Measurements from ENCODE around the gene SFTA2. TPM values are rescaled to one million over a fixed set of nuclear protein-coding genes. Genes with fewer than 3 reads are reported as not detected.

SFTA2 gene
- total and polyA plus RNA-seq, 9 of the 15 experiments (the other 6 are each of a cell fraction or from before 2014, with no cell fraction given) = not detected

GRCh38 chr6:30901436-30901835 lies 30.5 kb downstream of the SFTA2 start:
- no peaks in the 10 kb centered on the region for H3K9me3 ChIP-seq (replicated peaks; ENCODE audit: control insufficient read depth, insufficient read depth, low read depth, low read length)
- CTCF ChIA-PET (ENCODE audit: low intra/inter-chr PET ratio) = no interaction called here
- no peaks in the 10 kb centered on the region for H4K20me1 ChIP-seq (replicated peaks; ENCODE audit: control insufficient read depth, insufficient read depth, low read length)
- H3K36me3 ChIP-seq (ENCODE audit: control insufficient read depth, insufficient read depth, low read length) = peaks cover 32% of the 10 kb centered on the region; the same call in 2 of the 3 replicates
- TF ChIP-seq GABPB2 (CRISPR knock-in tag; conservative IDR thresholded peaks at IDR 0.05) (no peak), TOE1 (IDR thresholded peaks at IDR 0.05; ENCODE audit: borderline replicate concordance) (no peak), TOE1 (CRISPR knock-in tag; IDR thresholded peaks at IDR 0.05; ENCODE audit: borderline replicate concordance, low read depth) (no peak), HDAC2 (IDR thresholded peaks at IDR 0.05) (no peak), IRF1 (CRISPR knock-in tag; IDR thresholded peaks at IDR 0.05; ENCODE audit: borderline replicate concordance) (no peak), RBM22 (IDR thresholded peaks at IDR 0.05; ENCODE audit: low read depth, low read length, poor library complexity, severe bottlenecking) (no peak), CEBPB (tag; IDR thresholded peaks at IDR 0.05) (peak; percentile 73), DPF2 (IDR thresholded peaks at IDR 0.05) (no peak), ATF3 (IDR thresholded peaks at IDR 0.05) (peak; percentile 80), ATF3 (CRISPR knock-in tag; conservative IDR thresholded peaks at IDR 0.05) (no peak), MYNN (IDR thresholded peaks at IDR 0.05) (no peak), MYNN (CRISPR knock-in tag; IDR thresholded peaks at IDR 0.05) (no peak), SRSF1 (IDR thresholded peaks at IDR 0.05; ENCODE audit: low read depth, low read length) (no peak), HDAC6 (IDR thresholded peaks at IDR 0.05; ENCODE audit: low read depth, low read length) (no peak), CEBPG (CRISPR knock-in tag; IDR thresholded peaks at IDR 0.05) (peak; percentile 78), CEBPG (tag; conservative IDR thresholded peaks at IDR 0.05 in 1 of 2, IDR thresholded peaks at IDR 0.05 in 1 of 2) (peak in 1 of 2 experiments; percentile 72; a peak in 3 of 4 replicates), TEAD2 (tag; IDR thresholded peaks at IDR 0.05) (no peak), ZSCAN29 (IDR thresholded peaks at IDR 0.05) (no peak), HINFP (tag; conservative IDR thresholded peaks at IDR 0.05; ENCODE audit: low read depth) (no peak), ZNF24 (IDR thresholded peaks at IDR 0.05) (no peak)
- H3K4me3 ChIP-seq = no peak overlapping the region
- no peak for DNase-seq (ENCODE audit: extremely low read depth in 1 of 4, low spot score in 3 of 4)
- POLR2A ChIA-PET = interaction anchor here (1.6 to 2.2 kb wide), 2 partner anchors 17 to 28 kb away, joined by 5 to 6 read pairs; partner anchors contain the start of gene DDR1
- H3K79me2 ChIP-seq (ENCODE audit: control insufficient read depth, insufficient read depth, low read length) = no peaks in the 10 kb centered on the region
- in situ Hi-C loops (cut with MboI) (no loop called here), intact Hi-C loops (cut with micrococcal nuclease) (no loop called here)
- H3K27me3 ChIP-seq (ENCODE audit: control insufficient read depth in 2 of 2, insufficient read depth in 2 of 2, low read length in 2 of 2) = no peaks in the 10 kb centered on the region
- FAIRE-seq = peak; percentile 44
- H3K9ac ChIP-seq (ENCODE audit: insufficient read depth in 1 of 2, low read depth in 2 of 2, low read length in 2 of 2) = no peak overlapping the region
- H3K9me1 ChIP-seq (ENCODE audit: control insufficient read depth, insufficient read depth, low read length) = no peaks in the 10 kb centered on the region
- no TSS peak for BruUV-seq (replicated peaks)
- no peak for ATAC-seq
- no peak overlapping the region for H2AFZ ChIP-seq (ENCODE audit: low read depth, low read length)
- H3K4me2 ChIP-seq (ENCODE audit: insufficient read depth, low read length) = no peak overlapping the region
- peaks cover 0 to 6% of the 10 kb centered on the region in 2 experiments; a peak in 1 of 5 replicates for H3K4me1 ChIP-seq (replicated peaks in 1 of 2; ENCODE audit: control insufficient read depth in 2 of 2, insufficient read depth in 2 of 2, low read length in 2 of 2)
- no peak overlapping the region for H3K27ac ChIP-seq (ENCODE audit: extremely low read depth, low read depth, low read length)

Measured in K562 (cell line).